T-helper 1 cell treated with Interleukin-12 subunit alpha and Interleukin-12 subunit beta and Interleukin-4 antibody, amounts not matched to agents 30 ng/mL and 1 ng/mL, for 36 hours (primary cell): ENCODE results near the gene FAM234B. TPM values are rescaled to one million over a fixed set of nuclear protein-coding genes. Genes with fewer than 3 reads are reported as not detected.
"Not testable (repeated sequence)": the region's sequence is repeated elsewhere in the genome, so short reads cannot be mapped to it uniquely, and the experiment has no call there.

ENCODE experiments used
- intact Hi-C: fragments of 100-400 bp; cut with micrococcal nuclease; formaldehyde crosslinking; loops from one replicate; pipeline ENCODE4 v1.15.1; 2024
- total RNA-seq: library from RNA; stranded (reverse); gene quantifications from 2 replicates; pipeline ENCODE4 v1.2.3, GENCODE V29; 2022

The FAM234B gene
- total RNA-seq, 1 donor from 2014 or later: 4.1 TPM

- intact Hi-C loops: no loop called here
These were observed 21.3 kb upstream of the FAM234B start for GRCh38 chr12:13022851-13023271.

- intact Hi-C loops: no loop called here
These were observed 20.2 kb upstream of the FAM234B start for GRCh38 chr12:13023811-13024530.

- intact Hi-C loops: no loop called here
These were observed 19.7 kb upstream of the FAM234B start for GRCh38 chr12:13024531-13024916.

GRCh38 chr12:13026286-13026685 lies 17.9 kb upstream of the FAM234B start:
- intact Hi-C loops: loop anchor here (5.0 kb wide), 1 partner anchor 186 kb away; no protein-coding TSS in a partner anchor

- intact Hi-C loops: loop anchor here (5.0 kb wide), 1 partner anchor 185 kb away; no protein-coding TSS in a partner anchor
These were observed 17.1 kb upstream of the FAM234B start for GRCh38 chr12:13027032-13027431.

GRCh38 chr12:13027508-13027907 lies 16.7 kb upstream of the FAM234B start:
- intact Hi-C loops: loop anchor here (5.0 kb wide), 1 partner anchor 185 kb away; no protein-coding TSS in a partner anchor

- intact Hi-C loops: loop anchor here (5.0 kb wide), 1 partner anchor 183 kb away; no protein-coding TSS in a partner anchor
These were observed 15.2 kb upstream of the FAM234B start for GRCh38 chr12:13028825-13029570.

- intact Hi-C loops: no loop called here
These were observed 13.5 kb upstream of the FAM234B start for GRCh38 chr12:13030541-13031291.

GRCh38 chr12:13032164-13032563 lies 12.0 kb upstream of the FAM234B start:
- intact Hi-C loops: no loop called here

- intact Hi-C loops: no loop called here
These were observed 10.7 kb upstream of the FAM234B start for GRCh38 chr12:13033476-13033875.

- intact Hi-C loops: not testable (repeated sequence)
These were observed 8.8 kb upstream of the FAM234B start for GRCh38 chr12:13035335-13035734.

GRCh38 chr12:13036881-13037280 lies 7.3 kb upstream of the FAM234B start:
- intact Hi-C loops: no loop called here

GRCh38 chr12:13038491-13039161 lies 5.6 kb upstream of the FAM234B start:
- intact Hi-C loops: no loop called here

- intact Hi-C loops: no loop called here
These were observed 4.7 kb upstream of the FAM234B start for GRCh38 chr12:13039328-13039956.

GRCh38 chr12:13041224-13041623 lies 3.0 kb upstream of the FAM234B start:
- intact Hi-C loops: loop anchor here (5.0 kb wide), 3 partner anchors 124 to 254 kb away; partner anchors contain the start of gene APOLD1

GRCh38 chr12:13042666-13043230 lies 1.4 kb upstream of the FAM234B start:
- intact Hi-C loops: loop anchor here (5.0 kb wide), 3 partner anchors 125 to 255 kb away; partner anchors contain the start of gene APOLD1

- intact Hi-C loops: loop anchor here (1.0 to 5.0 kb wide), 5 partner anchors 45 to 258 kb away; partner anchors contain the start of genes APOLD1 and HEBP1
These were observed 722 bp downstream of the FAM234B start for GRCh38 chr12:13044906-13045299.

GRCh38 chr12:13045816-13046215 lies 1.6 kb downstream of the FAM234B start:
- intact Hi-C loops: no loop called here

GRCh38 chr12:13046964-13047363 lies 2.8 kb downstream of the FAM234B start:
- intact Hi-C loops: no loop called here

GRCh38 chr12:13049816-13050215 lies 5.6 kb downstream of the FAM234B start:
- intact Hi-C loops: no loop called here
